ENCODE data around the gene STT3B.
A peak's percentile ranks its signal among the peaks of the same experiment; 100 is the strongest.

Gene STT3B

DNA sequence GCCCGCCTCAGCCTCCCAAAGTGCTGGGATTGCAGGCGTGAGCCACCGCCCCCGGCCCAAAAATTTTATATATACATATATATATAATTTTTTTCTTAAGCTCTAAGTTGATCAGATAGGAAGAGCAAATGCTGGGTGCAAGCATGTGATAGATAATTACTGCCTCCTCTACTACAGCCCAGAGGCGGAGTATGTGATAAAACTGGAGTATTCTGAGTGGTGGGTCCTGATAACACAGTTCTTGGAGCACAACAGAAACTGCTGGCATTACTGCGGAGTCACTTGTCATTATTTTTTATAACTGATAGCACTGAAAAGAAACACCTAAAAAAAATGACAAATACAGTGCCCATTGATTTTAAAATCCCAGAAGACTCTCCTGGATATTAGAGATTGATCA is 41.1 kb upstream of the STT3B start:
- TF ChIP-seq, protein P1, sequence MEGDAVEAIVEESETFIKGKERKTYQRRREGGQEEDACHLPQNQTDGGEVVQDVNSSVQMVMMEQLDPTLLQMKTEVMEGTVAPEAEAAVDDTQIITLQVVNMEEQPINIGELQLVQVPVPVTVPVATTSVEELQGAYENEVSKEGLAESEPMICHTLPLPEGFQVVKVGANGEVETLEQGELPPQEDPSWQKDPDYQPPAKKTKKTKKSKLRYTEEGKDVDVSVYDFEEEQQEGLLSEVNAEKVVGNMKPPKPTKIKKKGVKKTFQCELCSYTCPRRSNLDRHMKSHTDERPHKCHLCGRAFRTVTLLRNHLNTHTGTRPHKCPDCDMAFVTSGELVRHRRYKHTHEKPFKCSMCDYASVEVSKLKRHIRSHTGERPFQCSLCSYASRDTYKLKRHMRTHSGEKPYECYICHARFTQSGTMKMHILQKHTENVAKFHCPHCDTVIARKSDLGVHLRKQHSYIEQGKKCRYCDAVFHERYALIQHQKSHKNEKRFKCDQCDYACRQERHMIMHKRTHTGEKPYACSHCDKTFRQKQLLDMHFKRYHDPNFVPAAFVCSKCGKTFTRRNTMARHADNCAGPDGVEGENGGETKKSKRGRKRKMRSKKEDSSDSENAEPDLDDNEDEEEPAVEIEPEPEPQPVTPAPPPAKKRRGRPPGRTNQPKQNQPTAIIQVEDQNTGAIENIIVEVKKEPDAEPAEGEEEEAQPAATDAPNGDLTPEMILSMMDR (IDR thresholded peaks at IDR 0.05; ENCODE audit: borderline replicate concordance, control extremely low read depth, extremely low read depth, insufficient read depth, missing control alignments): no peak

GRCh38 chr3:31493149-31493548 is 39.6 kb upstream of the STT3B start:
- TF ChIP-seq, protein P1 (IDR thresholded peaks at IDR 0.05; ENCODE audit: borderline replicate concordance, control extremely low read depth, extremely low read depth, insufficient read depth, missing control alignments): no peak
- DNase-seq (ENCODE audit: low spot score): no peak
- in situ Hi-C loops (cut with MboI; ENCODE audit: low sequenced_read_pairs, unreplicated experiment): no loop called here

More for the DNA sequence above, 41.1 kb upstream of the STT3B start:
- no peak for DNase-seq (ENCODE audit: low spot score)
- in situ Hi-C loops (cut with MboI; ENCODE audit: low sequenced_read_pairs, unreplicated experiment): no loop called here

- DNase-seq (ENCODE audit: low spot score): no peak
- TF ChIP-seq, protein P1 (IDR thresholded peaks at IDR 0.05; ENCODE audit: borderline replicate concordance, control extremely low read depth, extremely low read depth, insufficient read depth, missing control alignments): no peak
- in situ Hi-C loops (cut with MboI; ENCODE audit: low sequenced_read_pairs, unreplicated experiment): no loop called here
Observed at GRCh38 chr3:31495971-31496665, 36.6 kb upstream of the STT3B start.

GRCh38 chr3:31498791-31499190 is 33.9 kb upstream of the STT3B start:
- no peak for DNase-seq (ENCODE audit: low spot score)
- in situ Hi-C loops (cut with MboI; ENCODE audit: low sequenced_read_pairs, unreplicated experiment): no loop called here
- TF ChIP-seq, protein P1 (IDR thresholded peaks at IDR 0.05; ENCODE audit: borderline replicate concordance, control extremely low read depth, extremely low read depth, insufficient read depth, missing control alignments): no peak

GRCh38 chr3:31499281-31499680 is 33.4 kb upstream of the STT3B start:
- in situ Hi-C loops (cut with MboI; ENCODE audit: low sequenced_read_pairs, unreplicated experiment): no loop called here
- TF ChIP-seq, protein P1 (IDR thresholded peaks at IDR 0.05; ENCODE audit: borderline replicate concordance, control extremely low read depth, extremely low read depth, insufficient read depth, missing control alignments): no peak
- DNase-seq (ENCODE audit: low spot score): no peak

- peak; percentile 41 for DNase-seq (ENCODE audit: low spot score)
- in situ Hi-C loops (cut with MboI; ENCODE audit: low sequenced_read_pairs, unreplicated experiment): no loop called here
- TF ChIP-seq, protein P1 (IDR thresholded peaks at IDR 0.05; ENCODE audit: borderline replicate concordance, control extremely low read depth, extremely low read depth, insufficient read depth, missing control alignments): no peak
Observed at GRCh38 chr3:31502803-31503221, 29.9 kb upstream of the STT3B start.

All from GM13976 (cell line).